Measurements from ENCODE around the gene LARP4B.

- TF ChIP-seq RAD21 (IDR thresholded peaks at IDR 0.05) (no peak), FOXA1 (IDR thresholded peaks at IDR 0.05) (no peak), YY1 (IDR thresholded peaks at IDR 0.05) (no peak), RXRA (IDR thresholded peaks at IDR 0.05) (no peak), TAF1 (conservative IDR thresholded peaks at IDR 0.05) (no peak), ZBTB33 (IDR thresholded peaks at IDR 0.05) (no peak), HNF4G (IDR thresholded peaks at IDR 0.05) (no peak), GABPA (IDR thresholded peaks at IDR 0.05 in 1 of 2, conservative IDR thresholded peaks at IDR 0.05 in 1 of 2) (no peak), HNF4A (conservative IDR thresholded peaks at IDR 0.05) (no peak), ATF3 (IDR thresholded peaks at IDR 0.05) (no peak), JUND (IDR thresholded peaks at IDR 0.05) (no peak), FOXA2 (IDR thresholded peaks at IDR 0.05) (no peak)
- TF ChIP-seq, protein P1, sequence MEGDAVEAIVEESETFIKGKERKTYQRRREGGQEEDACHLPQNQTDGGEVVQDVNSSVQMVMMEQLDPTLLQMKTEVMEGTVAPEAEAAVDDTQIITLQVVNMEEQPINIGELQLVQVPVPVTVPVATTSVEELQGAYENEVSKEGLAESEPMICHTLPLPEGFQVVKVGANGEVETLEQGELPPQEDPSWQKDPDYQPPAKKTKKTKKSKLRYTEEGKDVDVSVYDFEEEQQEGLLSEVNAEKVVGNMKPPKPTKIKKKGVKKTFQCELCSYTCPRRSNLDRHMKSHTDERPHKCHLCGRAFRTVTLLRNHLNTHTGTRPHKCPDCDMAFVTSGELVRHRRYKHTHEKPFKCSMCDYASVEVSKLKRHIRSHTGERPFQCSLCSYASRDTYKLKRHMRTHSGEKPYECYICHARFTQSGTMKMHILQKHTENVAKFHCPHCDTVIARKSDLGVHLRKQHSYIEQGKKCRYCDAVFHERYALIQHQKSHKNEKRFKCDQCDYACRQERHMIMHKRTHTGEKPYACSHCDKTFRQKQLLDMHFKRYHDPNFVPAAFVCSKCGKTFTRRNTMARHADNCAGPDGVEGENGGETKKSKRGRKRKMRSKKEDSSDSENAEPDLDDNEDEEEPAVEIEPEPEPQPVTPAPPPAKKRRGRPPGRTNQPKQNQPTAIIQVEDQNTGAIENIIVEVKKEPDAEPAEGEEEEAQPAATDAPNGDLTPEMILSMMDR (IDR thresholded peaks at IDR 0.05; ENCODE audit: low read depth, low read length, missing input control): no peak
- TF ChIP-seq, protein P2, sequence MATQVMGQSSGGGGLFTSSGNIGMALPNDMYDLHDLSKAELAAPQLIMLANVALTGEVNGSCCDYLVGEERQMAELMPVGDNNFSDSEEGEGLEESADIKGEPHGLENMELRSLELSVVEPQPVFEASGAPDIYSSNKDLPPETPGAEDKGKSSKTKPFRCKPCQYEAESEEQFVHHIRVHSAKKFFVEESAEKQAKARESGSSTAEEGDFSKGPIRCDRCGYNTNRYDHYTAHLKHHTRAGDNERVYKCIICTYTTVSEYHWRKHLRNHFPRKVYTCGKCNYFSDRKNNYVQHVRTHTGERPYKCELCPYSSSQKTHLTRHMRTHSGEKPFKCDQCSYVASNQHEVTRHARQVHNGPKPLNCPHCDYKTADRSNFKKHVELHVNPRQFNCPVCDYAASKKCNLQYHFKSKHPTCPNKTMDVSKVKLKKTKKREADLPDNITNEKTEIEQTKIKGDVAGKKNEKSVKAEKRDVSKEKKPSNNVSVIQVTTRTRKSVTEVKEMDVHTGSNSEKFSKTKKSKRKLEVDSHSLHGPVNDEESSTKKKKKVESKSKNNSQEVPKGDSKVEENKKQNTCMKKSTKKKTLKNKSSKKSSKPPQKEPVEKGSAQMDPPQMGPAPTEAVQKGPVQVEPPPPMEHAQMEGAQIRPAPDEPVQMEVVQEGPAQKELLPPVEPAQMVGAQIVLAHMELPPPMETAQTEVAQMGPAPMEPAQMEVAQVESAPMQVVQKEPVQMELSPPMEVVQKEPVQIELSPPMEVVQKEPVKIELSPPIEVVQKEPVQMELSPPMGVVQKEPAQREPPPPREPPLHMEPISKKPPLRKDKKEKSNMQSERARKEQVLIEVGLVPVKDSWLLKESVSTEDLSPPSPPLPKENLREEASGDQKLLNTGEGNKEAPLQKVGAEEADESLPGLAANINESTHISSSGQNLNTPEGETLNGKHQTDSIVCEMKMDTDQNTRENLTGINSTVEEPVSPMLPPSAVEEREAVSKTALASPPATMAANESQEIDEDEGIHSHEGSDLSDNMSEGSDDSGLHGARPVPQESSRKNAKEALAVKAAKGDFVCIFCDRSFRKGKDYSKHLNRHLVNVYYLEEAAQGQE (IDR thresholded peaks at IDR 0.05): no peak
These were observed 145.7 kb downstream of the LARP4B start for GRCh38 chr10:785861-786214.
